Astrocyte (in vitro differentiated cells and primary cell): ENCODE data around the gene POLDIP3. TPM values are rescaled to one million over a fixed set of nuclear protein-coding genes. Genes with fewer than 3 reads are reported as not detected.

Experiments
- DNase-seq: peaks from one replicate; pipeline ENCODE4 v3.0.0-alpha.2; 2010; ENCODE audit warnings: low read depth
- FAIRE-seq: peaks from 2 replicates; lab custom pipeline; 2011; peaks lifted over from hg19 to GRCh38; lab: Jason Lieb, UNC
- H2AFZ ChIP-seq: 2 replicates; pipeline ENCODE4 v1.6.0; 2012; ENCODE audit warnings: low read depth, low read length, inconsistent platforms
- H3K27ac ChIP-seq: 2 replicates; pipeline ENCODE4 v1.5.1; 2011; ENCODE audit warnings: low read depth, low read length, inconsistent platforms
- H3K27me3 ChIP-seq: 2 replicates; pipeline ENCODE4 v1.6.0; 2011; ENCODE audit warnings: low read length, inconsistent platforms; ENCODE audit not compliant: insufficient read depth
- H3K36me3 ChIP-seq: 2 replicates; pipeline ENCODE4 v1.5.1; 2011; ENCODE audit warnings: low read length, inconsistent platforms; ENCODE audit not compliant: insufficient read depth
- H3K4me1 ChIP-seq: 2 replicates; pipeline ENCODE4 v1.5.1; 2011; ENCODE audit warnings: low read length, inconsistent platforms; ENCODE audit not compliant: insufficient read depth
- H3K4me2 ChIP-seq: 2 replicates; pipeline ENCODE4 v1.6.0; 2012; ENCODE audit warnings: low read length, inconsistent platforms
- H3K4me3 ChIP-seq: 2 replicates; pipeline ENCODE4 v1.5.1; 2011; ENCODE audit warnings: low read depth, mild to moderate bottlenecking, low read length, inconsistent platforms; ENCODE audit not compliant: insufficient read depth
- H3K79me2 ChIP-seq: 2 replicates; pipeline ENCODE4 v1.6.0; 2012; ENCODE audit warnings: mild to moderate bottlenecking, low read length, inconsistent platforms; ENCODE audit not compliant: insufficient read depth
- H3K9ac ChIP-seq: 2 replicates; pipeline ENCODE4 v1.6.0; 2012; ENCODE audit warnings: mild to moderate bottlenecking, low read length, inconsistent platforms
- H3K9me3 ChIP-seq: 2 replicates; pipeline ENCODE4 v1.5.1; 2012; ENCODE audit warnings: low read depth, mild to moderate bottlenecking, low read length, inconsistent platforms; ENCODE audit not compliant: insufficient read depth
- H4K20me1 ChIP-seq: 2 replicates; pipeline ENCODE4 v1.6.0; 2012; ENCODE audit warnings: low read length, inconsistent platforms; ENCODE audit not compliant: insufficient read depth
- H3K27ac Mint-ChIP-seq: one replicate; pipeline ENCODE4 v1.8.0; 2021; ENCODE audit warnings: mild to moderate bottlenecking, mixed read lengths; ENCODE audit not compliant: unreplicated experiment
- H3K27me3 Mint-ChIP-seq: one replicate; pipeline ENCODE4 v1.8.0; 2021; ENCODE audit warnings: low read depth, mixed read lengths; ENCODE audit not compliant: unreplicated experiment
- H3K36me3 Mint-ChIP-seq: one replicate; pipeline ENCODE4 v1.8.0; 2021; ENCODE audit warnings: low read depth, mixed read lengths; ENCODE audit not compliant: unreplicated experiment
- H3K4me1 Mint-ChIP-seq: one replicate; pipeline ENCODE4 v1.8.0; 2021; ENCODE audit warnings: low read depth, mixed read lengths; ENCODE audit not compliant: unreplicated experiment
- H3K4me3 Mint-ChIP-seq: one replicate; pipeline ENCODE4 v1.8.0; 2021; ENCODE audit warnings: mild to moderate bottlenecking, moderate library complexity, mixed read lengths; ENCODE audit not compliant: unreplicated experiment
- H3K9me3 Mint-ChIP-seq: one replicate; pipeline ENCODE4 v1.8.0; 2021; ENCODE audit warnings: mild to moderate bottlenecking, mixed read lengths; ENCODE audit not compliant: unreplicated experiment
- CTCF ChIP-seq: IDR thresholded peaks from 2 replicates; pipeline ENCODE4 v1.5.1; 2011; ENCODE audit warnings: low read depth, mild to moderate bottlenecking, inconsistent platforms, low read length, moderate library complexity; ENCODE audit not compliant: insufficient read depth
- EZH2 ChIP-seq: IDR thresholded peaks from 2 replicates; pipeline ENCODE4 v1.6.1; 2012; ENCODE audit warnings: mild to moderate bottlenecking, low read length, inconsistent platforms; ENCODE audit not compliant: insufficient read depth
- total RNA-seq: library from RNA; stranded (reverse); gene quantifications from 2 replicates; pipeline ENCODE4 v1.2.1, GENCODE V29; 2021

Gene POLDIP3
- total RNA-seq, 1 donor from 2014 or later: 57.1 TPM

DNA sequence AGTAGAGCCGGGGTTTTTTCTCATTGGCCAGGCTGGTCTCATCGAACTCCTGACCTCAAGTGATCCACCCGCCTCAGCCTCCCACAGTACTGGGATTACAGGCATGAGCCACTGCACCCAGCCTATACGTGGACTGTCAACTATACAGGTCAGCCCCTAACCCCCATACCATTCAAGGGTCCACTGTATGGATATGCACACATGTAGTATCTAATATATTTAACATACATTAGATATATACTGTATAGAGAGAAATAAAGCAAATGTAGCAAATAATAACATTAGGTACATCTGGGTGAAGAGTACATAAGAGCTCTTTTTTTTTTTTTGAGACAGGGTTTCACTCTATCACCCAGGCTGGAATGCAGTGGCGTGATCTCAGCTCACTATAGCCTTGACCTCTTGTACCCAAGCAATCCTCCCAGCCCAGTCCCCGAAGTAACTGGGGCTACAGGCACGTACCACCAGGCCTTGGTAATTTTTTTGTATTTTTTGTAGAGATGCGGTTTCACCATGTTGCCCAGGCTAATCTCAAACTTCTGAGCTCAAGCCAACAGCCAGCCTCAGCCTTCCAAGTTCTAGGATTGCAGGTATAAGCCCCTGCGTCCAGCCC is 27.2 kb upstream of the POLDIP3 start:
- Histone ChIP-seq H3K36me3 (no peaks in the 10 kb centered on the region), H4K20me1 (peaks cover 69% of the 10 kb centered on the region), H3K4me1 (peaks cover 29% of the 10 kb centered on the region), H3K79me2 (peaks cover 91% of the 10 kb centered on the region), H2AFZ (no peak overlapping the region), H3K27ac (no peak overlapping the region), H3K4me2 (no peak overlapping the region), H3K9me3 (no peaks in the 10 kb centered on the region), H3K27me3 (no peaks in the 10 kb centered on the region), H3K9ac (no peak overlapping the region), H3K4me3 (no peak overlapping the region)
- Mint-ChIP-seq H3K27ac (no peak overlapping the region), H3K27me3 (no peaks in the 10 kb centered on the region), H3K4me1 (peaks cover 29% of the 10 kb centered on the region), H3K9me3 (no peaks in the 10 kb centered on the region), H3K36me3 (no peaks in the 10 kb centered on the region), H3K4me3 (no peak overlapping the region)
- FAIRE-seq (no peak), DNase-seq (no peak)
- TF ChIP-seq CTCF (no peak), EZH2 (no peak)

- Histone ChIP-seq H3K4me3 (no peak overlapping the region), H3K27ac (no peak overlapping the region), H3K27me3 (no peaks in the 10 kb centered on the region), H3K79me2 (peaks cover 77% of the 10 kb centered on the region), H3K9me3 (no peaks in the 10 kb centered on the region), H3K36me3 (no peaks in the 10 kb centered on the region), H3K9ac (no peak overlapping the region), H4K20me1 (peaks cover 55% of the 10 kb centered on the region), H2AFZ (no peak overlapping the region), H3K4me1 (peaks cover 23% of the 10 kb centered on the region), H3K4me2 (no peak overlapping the region)
- no peaks in the 10 kb centered on the region for H3K9me3 Mint-ChIP-seq
- H3K27ac Mint-ChIP-seq: no peak overlapping the region
- no peak overlapping the region for H3K4me3 Mint-ChIP-seq
- DNase-seq: peak; percentile 58
- FAIRE-seq: no peak
- no peaks in the 10 kb centered on the region for H3K27me3 Mint-ChIP-seq
- no peaks in the 10 kb centered on the region for H3K36me3 Mint-ChIP-seq
- H3K4me1 Mint-ChIP-seq: peaks cover 24% of the 10 kb centered on the region
- TF ChIP-seq EZH2: no peak
- TF ChIP-seq CTCF: no peak
Observed at GRCh38 chr22:42639541-42640241, 25.0 kb upstream of the POLDIP3 start.

GRCh38 chr22:42637555-42637954 is 22.9 kb upstream of the POLDIP3 start:
- H3K4me1 ChIP-seq: peaks cover 16% of the 10 kb centered on the region
- Mint-ChIP-seq H3K4me3 (no peak overlapping the region), H3K27ac (no peak overlapping the region), H3K27me3 (no peaks in the 10 kb centered on the region), H3K36me3 (no peaks in the 10 kb centered on the region), H3K9me3 (no peaks in the 10 kb centered on the region), H3K4me1 (peaks cover 16% of the 10 kb centered on the region)
- TF ChIP-seq EZH2: no peak
- no peak for TF ChIP-seq CTCF
- DNase-seq: no peak
- no peaks in the 10 kb centered on the region for H3K9me3 ChIP-seq
- H3K79me2 ChIP-seq: peaks cover 58% of the 10 kb centered on the region
- peaks cover 4% of the 10 kb centered on the region for H3K36me3 ChIP-seq
- no peak overlapping the region for H3K9ac ChIP-seq
- no peak for FAIRE-seq
- no peak overlapping the region for H3K4me3 ChIP-seq
- H3K4me2 ChIP-seq: no peak overlapping the region
- no peaks in the 10 kb centered on the region for H3K27me3 ChIP-seq
- peaks cover 35% of the 10 kb centered on the region for H4K20me1 ChIP-seq
- no peak overlapping the region for H3K27ac ChIP-seq
- no peak overlapping the region for H2AFZ ChIP-seq
